Activated gamma-delta T cell treated with Interleukin-2 at 50 U/mL for 16 hours (primary cell): ENCODE results near the gene MUCL3.
"Not testable (repeated sequence)": the region's sequence is repeated elsewhere in the genome, so short reads cannot be mapped to it uniquely, and the experiment has no call there.

Experiments
- DNase-seq: peaks from one replicate; pipeline ENCODE4 v3.0.0-alpha.2; 2020

MUCL3 gene

GRCh38 chr6:30988209-30988825 is 47.5 kb downstream of the MUCL3 start:
- no peak for DNase-seq

- DNase-seq = no peak
These were observed 49.8 kb downstream of the MUCL3 start for GRCh38 chr6:30990422-30991086.

- DNase-seq = no peak
These were observed 51.1 kb downstream of the MUCL3 start for GRCh38 chr6:30991891-30992290.

GRCh38 chr6:30997301-30997700 is 56.5 kb downstream of the MUCL3 start:
- no peak for DNase-seq

GRCh38 chr6:30998785-30999184 is 58.0 kb downstream of the MUCL3 start:
- DNase-seq = no peak

GRCh38 chr6:31000067-31000860 is 59.5 kb downstream of the MUCL3 start:
- DNase-seq = not testable (repeated sequence)

GRCh38 chr6:31001281-31001888 is 60.6 kb downstream of the MUCL3 start:
- no peak for DNase-seq

GRCh38 chr6:31002471-31002870 is 61.7 kb downstream of the MUCL3 start:
- DNase-seq = no peak
